C4-2B (cell line): ENCODE measurements around the gene CNGB1.

Experiments used
- CTCF ChIP-seq: fragments of 450-650 bp; conservative IDR thresholded peaks from 2 replicates; pipeline ENCODE4 v1.5.1; 2017; ENCODE audit warnings: mild to moderate bottlenecking
- ZFX ChIP-seq: fragments of 450-650 bp; IDR thresholded peaks from 2 replicates; pipeline ENCODE4 v1.6.1; 2017

GRCh38 chr16:57915811-57916488 lies 55.0 kb downstream of the CNGB1 start:
- TF ChIP-seq CTCF (no peak), ZFX (no peak)
